ENCODE measurements around the gene INTS4. TPM values are rescaled to one million over a fixed set of nuclear protein-coding genes. Genes with fewer than 3 reads are reported as not detected.
"Not testable (repeated sequence)": the region's sequence is repeated elsewhere in the genome, so short reads cannot be mapped to it uniquely, and the experiment has no call there.

Gene INTS4
- polyA plus RNA-seq, 1 experiment, result 18.9 TPM

DNA sequence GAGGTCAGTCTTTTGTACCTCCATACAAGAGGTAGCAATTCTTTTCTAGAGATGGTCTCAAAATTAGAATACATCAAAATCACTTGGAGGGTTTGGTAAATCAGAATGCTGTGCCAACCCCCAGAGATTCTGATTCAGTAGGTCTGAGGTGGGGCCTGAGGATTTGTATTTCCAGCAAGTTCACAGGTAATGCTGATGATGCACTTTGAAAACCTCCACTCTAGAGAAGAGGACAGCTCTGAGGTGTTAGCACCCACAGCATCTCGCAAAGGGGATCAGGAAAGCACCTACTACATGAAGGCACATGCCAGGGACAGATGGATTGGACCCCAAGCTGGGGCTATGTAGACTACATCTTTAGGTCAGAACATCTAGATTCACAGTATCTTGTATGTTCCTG is 21.4 kb upstream of the INTS4 start:
- no peak for DNase-seq (ENCODE audit: low read depth)
- Histone ChIP-seq H3K27me3 (ENCODE audit: control insufficient read depth, insufficient read depth, low read length) (no peaks in the 10 kb centered on the region), H3K36me3 (ENCODE audit: control insufficient read depth, insufficient read depth, low read length) (no peaks in the 10 kb centered on the region), H3K4me3 (ENCODE audit: low read depth, low read length) (no peak overlapping the region)
- POLR2A ChIA-PET, result no interaction called here
- CTCF ChIA-PET, result interaction anchor here (0.7 to 1.5 kb wide), 2 partner anchors 10 to 22 kb away, joined by 3 to 5 read pairs; no protein-coding TSS in a partner anchor
- TF ChIP-seq, protein P1, sequence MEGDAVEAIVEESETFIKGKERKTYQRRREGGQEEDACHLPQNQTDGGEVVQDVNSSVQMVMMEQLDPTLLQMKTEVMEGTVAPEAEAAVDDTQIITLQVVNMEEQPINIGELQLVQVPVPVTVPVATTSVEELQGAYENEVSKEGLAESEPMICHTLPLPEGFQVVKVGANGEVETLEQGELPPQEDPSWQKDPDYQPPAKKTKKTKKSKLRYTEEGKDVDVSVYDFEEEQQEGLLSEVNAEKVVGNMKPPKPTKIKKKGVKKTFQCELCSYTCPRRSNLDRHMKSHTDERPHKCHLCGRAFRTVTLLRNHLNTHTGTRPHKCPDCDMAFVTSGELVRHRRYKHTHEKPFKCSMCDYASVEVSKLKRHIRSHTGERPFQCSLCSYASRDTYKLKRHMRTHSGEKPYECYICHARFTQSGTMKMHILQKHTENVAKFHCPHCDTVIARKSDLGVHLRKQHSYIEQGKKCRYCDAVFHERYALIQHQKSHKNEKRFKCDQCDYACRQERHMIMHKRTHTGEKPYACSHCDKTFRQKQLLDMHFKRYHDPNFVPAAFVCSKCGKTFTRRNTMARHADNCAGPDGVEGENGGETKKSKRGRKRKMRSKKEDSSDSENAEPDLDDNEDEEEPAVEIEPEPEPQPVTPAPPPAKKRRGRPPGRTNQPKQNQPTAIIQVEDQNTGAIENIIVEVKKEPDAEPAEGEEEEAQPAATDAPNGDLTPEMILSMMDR (IDR thresholded peaks at IDR 0.05; ENCODE audit: insufficient read depth, low read depth, low read length), result no peak

DNA sequence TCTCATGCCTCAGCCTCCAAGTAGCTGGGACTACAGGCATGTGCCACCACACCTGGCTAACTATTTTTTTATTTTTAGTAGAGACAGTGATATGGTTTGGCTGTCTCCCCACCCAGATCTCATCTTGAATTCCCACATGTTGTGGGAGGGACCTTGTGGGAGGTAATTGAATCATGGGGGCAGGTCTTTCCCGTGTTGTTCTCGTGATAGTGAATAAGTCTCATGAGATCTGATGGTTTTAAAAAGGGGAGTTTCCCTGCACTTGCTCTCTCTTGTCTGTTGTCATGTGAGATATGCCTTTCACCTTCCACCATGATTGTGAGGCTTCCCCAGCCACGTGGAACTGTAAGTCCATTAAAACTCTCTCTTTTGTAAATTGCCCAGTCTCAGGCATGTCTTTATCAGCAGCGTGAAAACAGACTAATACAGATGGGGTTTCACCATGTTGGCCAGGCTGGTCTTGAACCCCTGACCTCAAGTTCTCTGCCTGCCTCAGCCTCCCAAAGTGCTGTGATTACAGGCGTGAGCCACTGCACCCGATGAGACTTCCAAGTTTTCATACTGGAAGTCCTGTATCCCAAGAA is 20.6 kb upstream of the INTS4 start:
- DNase-seq (ENCODE audit: low read depth); H3K4me3 ChIP-seq (ENCODE audit: low read depth, low read length); H3K36me3 ChIP-seq (ENCODE audit: control insufficient read depth, insufficient read depth, low read length); POLR2A ChIA-PET; H3K27me3 ChIP-seq (ENCODE audit: control insufficient read depth, insufficient read depth, low read length): not testable (repeated sequence)
- CTCF ChIA-PET, result interaction anchor here (1.5 kb wide), 1 partner anchor 23 kb away, joined by 3 read pairs; no protein-coding TSS in a partner anchor

DNA sequence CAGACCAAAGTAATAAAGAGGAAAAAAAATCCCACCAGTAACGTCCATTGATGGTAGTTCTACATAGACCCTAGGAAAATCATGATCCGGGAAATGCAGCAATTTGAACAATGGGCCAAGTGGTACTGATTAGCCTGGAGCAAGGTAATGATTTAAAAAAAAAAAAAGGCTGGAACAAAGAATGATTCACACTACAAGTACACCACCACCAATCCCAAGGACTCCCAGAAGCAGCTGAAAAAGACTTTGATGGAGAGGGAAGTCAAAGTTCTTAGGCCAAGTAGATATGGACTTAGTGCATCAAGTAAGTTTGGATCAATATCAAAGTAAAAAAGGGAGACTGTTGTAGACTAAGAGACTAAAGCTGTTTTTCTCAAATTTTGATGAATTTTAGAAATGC is 16.8 kb upstream of the INTS4 start:
- CTCF ChIA-PET, result interaction anchor here (1.1 kb wide), 1 partner anchor 34 kb away, joined by 5 read pairs; no protein-coding TSS in a partner anchor
- no peaks in the 10 kb centered on the region for H3K27me3 ChIP-seq (ENCODE audit: control insufficient read depth, insufficient read depth, low read length)
- POLR2A ChIA-PET, result no interaction called here
- TF ChIP-seq, protein P1 (IDR thresholded peaks at IDR 0.05; ENCODE audit: insufficient read depth, low read depth, low read length), result no peak
- no peaks in the 10 kb centered on the region for H3K36me3 ChIP-seq (ENCODE audit: control insufficient read depth, insufficient read depth, low read length)
- no peak overlapping the region for H3K4me3 ChIP-seq (ENCODE audit: low read depth, low read length)
- DNase-seq (ENCODE audit: low read depth), result no peak

DNA sequence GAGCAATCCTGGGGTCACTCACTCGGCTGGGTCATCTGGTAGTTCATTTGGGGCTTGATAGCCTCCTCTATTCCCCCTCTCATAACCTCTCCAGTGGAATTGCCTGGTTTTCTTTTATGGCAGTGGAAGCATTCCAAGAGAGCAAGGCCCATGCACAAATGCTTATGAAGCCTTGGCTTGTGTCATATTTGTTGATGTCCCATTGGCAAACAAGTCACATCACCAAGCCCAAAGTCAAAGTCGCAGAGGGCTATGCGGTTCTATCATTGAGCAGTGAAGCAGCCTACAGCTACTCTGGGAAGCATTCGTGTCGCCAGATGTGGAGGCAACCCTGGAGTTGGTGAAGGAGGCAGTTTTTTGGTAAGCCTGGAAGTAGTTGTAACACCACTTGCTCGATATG is 16.3 kb upstream of the INTS4 start:
- Histone ChIP-seq H3K4me3 (ENCODE audit: low read depth, low read length) (no peak overlapping the region), H3K36me3 (ENCODE audit: control insufficient read depth, insufficient read depth, low read length) (no peaks in the 10 kb centered on the region), H3K27me3 (ENCODE audit: control insufficient read depth, insufficient read depth, low read length) (no peaks in the 10 kb centered on the region)
- TF ChIP-seq, protein P1 (IDR thresholded peaks at IDR 0.05; ENCODE audit: insufficient read depth, low read depth, low read length), result no peak
- POLR2A ChIA-PET, result no interaction called here
- DNase-seq (ENCODE audit: low read depth), result no peak
- CTCF ChIA-PET, result interaction anchor here (1.1 kb wide), 1 partner anchor 35 kb away, joined by 5 read pairs; no protein-coding TSS in a partner anchor

DNA sequence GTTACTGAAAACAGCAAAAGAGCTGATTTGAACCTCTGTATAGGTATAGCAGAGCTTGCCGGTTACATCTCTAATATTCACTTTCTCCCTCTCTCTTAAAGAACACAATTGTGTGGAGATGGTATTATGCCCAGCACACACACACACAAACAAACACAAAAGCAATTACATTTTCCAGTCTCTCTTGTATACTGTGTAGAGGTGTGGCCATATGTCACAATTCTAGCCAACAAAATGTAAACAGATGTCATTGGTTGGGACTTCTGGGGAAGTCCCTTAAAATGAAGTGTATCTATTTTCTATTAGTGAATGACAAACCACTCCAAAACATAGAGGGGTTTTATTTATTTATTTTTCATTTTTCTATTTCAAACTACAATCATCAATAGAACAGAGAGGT is 15.8 kb upstream of the INTS4 start:
- Histone ChIP-seq H3K4me3 (ENCODE audit: low read depth, low read length) (no peak overlapping the region), H3K36me3 (ENCODE audit: control insufficient read depth, insufficient read depth, low read length) (no peaks in the 10 kb centered on the region), H3K27me3 (ENCODE audit: control insufficient read depth, insufficient read depth, low read length) (no peaks in the 10 kb centered on the region)
- TF ChIP-seq, protein P1 (IDR thresholded peaks at IDR 0.05; ENCODE audit: insufficient read depth, low read depth, low read length), result no peak
- POLR2A ChIA-PET, result no interaction called here
- CTCF ChIA-PET, result interaction anchor here (0.8 to 1.0 kb wide), 2 partner anchors 11 to 36 kb away, joined by 3 read pairs; no protein-coding TSS in a partner anchor
- no peak for DNase-seq (ENCODE audit: low read depth)

DNA sequence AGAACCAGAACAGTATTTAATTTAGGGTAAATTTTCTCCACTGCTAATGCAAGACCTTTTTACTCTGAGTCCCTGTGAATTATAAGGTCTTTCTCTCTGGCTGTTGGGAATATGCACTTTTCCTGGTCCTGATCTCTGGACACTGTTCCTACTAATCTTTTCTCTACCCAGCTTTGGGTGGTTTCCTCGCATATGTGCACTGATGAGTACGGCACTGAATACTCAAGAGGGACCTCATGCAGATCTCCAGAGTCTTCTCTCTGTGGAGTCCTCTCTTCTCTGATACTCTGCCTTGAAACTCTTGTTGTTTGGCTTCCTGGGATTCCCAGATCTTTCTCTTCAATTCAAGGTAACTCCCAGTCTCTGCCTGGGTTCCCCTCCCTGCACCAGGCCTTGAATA is 14.6 kb upstream of the INTS4 start:
- TF ChIP-seq, protein P1 (IDR thresholded peaks at IDR 0.05; ENCODE audit: insufficient read depth, low read depth, low read length), result no peak
- H3K27me3 ChIP-seq (ENCODE audit: control insufficient read depth, insufficient read depth, low read length), result no peaks in the 10 kb centered on the region; the same call in 1 of the 2 replicates
- DNase-seq (ENCODE audit: low read depth), result no peak
- ChIA-PET CTCF (interaction anchor here (0.8 to 1.0 kb wide), 2 partner anchors 9 to 37 kb away, joined by 3 read pairs; no protein-coding TSS in a partner anchor), POLR2A (no interaction called here)
- no peak overlapping the region for H3K4me3 ChIP-seq (ENCODE audit: low read depth, low read length)
- no peaks in the 10 kb centered on the region for H3K36me3 ChIP-seq (ENCODE audit: control insufficient read depth, insufficient read depth, low read length)

All from BJ (cell line).